Kidney tubule cell (primary cell): ENCODE measurements around the gene MPHOSPH9.

ENCODE experiments used
- DNase-seq: peaks from one replicate; pipeline ENCODE4 v3.0.0-alpha.2; 2018; ENCODE audit warnings: low spot score

Gene MPHOSPH9

GRCh38 chr12:123127182-123127495 is 105.8 kb downstream of the MPHOSPH9 start:
- DNase-seq: no peak

GRCh38 chr12:123126294-123127181 is 106.4 kb downstream of the MPHOSPH9 start:
- DNase-seq: peak; percentile 98

GRCh38 chr12:123122626-123123025 is 110.3 kb downstream of the MPHOSPH9 start:
- no peak for DNase-seq

GRCh38 chr12:123121670-123122069 is 111.3 kb downstream of the MPHOSPH9 start:
- DNase-seq: no peak

GRCh38 chr12:123120452-123121166 is 112.3 kb downstream of the MPHOSPH9 start:
- DNase-seq: no peak

GRCh38 chr12:123119808-123120207 is 113.1 kb downstream of the MPHOSPH9 start:
- DNase-seq: no peak

- DNase-seq: no peak
These were observed 114.4 kb downstream of the MPHOSPH9 start for GRCh38 chr12:123118497-123118896.

- peak; percentile 26 for DNase-seq
These were observed 117.4 kb downstream of the MPHOSPH9 start for GRCh38 chr12:123115409-123116121.

GRCh38 chr12:123114304-123115083 is 118.4 kb downstream of the MPHOSPH9 start:
- no peak for DNase-seq

- no peak for DNase-seq
These were observed 119.9 kb downstream of the MPHOSPH9 start for GRCh38 chr12:123113026-123113425.

- DNase-seq: no peak
These were observed 121.3 kb downstream of the MPHOSPH9 start for GRCh38 chr12:123111498-123112165.

GRCh38 chr12:123109319-123109772 is 123.6 kb downstream of the MPHOSPH9 start:
- DNase-seq: peak; percentile 28

GRCh38 chr12:123108682-123109066 is 124.3 kb downstream of the MPHOSPH9 start:
- no peak for DNase-seq

- no peak for DNase-seq
These were observed 124.8 kb downstream of the MPHOSPH9 start for GRCh38 chr12:123107926-123108681.

- no peak for DNase-seq
These were observed 126.1 kb downstream of the MPHOSPH9 start for GRCh38 chr12:123106640-123107359.

- peak; percentile 35 for DNase-seq
These were observed 127.6 kb downstream of the MPHOSPH9 start for GRCh38 chr12:123105211-123105826.

GRCh38 chr12:123104809-123105208 is 128.1 kb downstream of the MPHOSPH9 start:
- DNase-seq: no peak
